Stimulated activated CD8-positive, alpha-beta memory T cell treated with anti-CD3 and anti-CD28 coated beads, Interleukin-7, amount 100 ng/mL, for 1 hour (primary cell): ENCODE data around the gene SNCG.

Experiments
- DNase-seq, 2 donors: peaks; one replicate each; pipeline ENCODE4 v3.0.0-alpha.2; 2020; ENCODE audit warnings: low read depth in 2 of 2

The SNCG gene

DNA sequence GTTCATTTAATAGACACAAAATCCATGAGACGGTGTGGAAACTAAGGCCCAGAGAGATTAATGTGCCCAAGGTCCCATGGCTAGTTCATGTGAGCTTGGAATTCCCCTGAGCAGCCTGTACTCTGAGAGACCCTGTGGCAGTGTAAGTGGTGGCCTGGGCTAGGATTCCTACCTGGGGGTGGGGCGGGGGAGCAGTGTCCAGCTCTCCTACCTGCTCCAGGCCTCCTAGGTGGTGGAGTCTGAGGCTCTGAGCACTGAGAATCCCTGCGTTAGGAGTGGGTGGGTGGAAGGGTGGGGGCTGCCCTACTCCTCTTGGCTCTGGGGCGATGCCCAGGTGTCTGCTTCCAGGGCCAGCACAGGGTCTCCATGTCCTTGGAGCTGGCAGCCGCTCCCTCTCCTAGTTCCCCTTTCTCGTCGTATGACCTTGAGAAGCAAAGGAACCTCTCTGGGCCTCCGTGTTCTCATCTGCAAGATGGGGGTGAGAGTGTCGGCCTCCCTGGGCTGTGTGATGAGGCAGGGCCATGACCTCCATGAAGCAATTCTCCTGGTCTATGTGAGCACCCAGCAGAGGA is 2.5 kb downstream of the SNCG start:
- DNase-seq: no peak

- no peak for DNase-seq
Observed at GRCh38 chr10:86961481-86962091, 3.2 kb downstream of the SNCG start.

DNA sequence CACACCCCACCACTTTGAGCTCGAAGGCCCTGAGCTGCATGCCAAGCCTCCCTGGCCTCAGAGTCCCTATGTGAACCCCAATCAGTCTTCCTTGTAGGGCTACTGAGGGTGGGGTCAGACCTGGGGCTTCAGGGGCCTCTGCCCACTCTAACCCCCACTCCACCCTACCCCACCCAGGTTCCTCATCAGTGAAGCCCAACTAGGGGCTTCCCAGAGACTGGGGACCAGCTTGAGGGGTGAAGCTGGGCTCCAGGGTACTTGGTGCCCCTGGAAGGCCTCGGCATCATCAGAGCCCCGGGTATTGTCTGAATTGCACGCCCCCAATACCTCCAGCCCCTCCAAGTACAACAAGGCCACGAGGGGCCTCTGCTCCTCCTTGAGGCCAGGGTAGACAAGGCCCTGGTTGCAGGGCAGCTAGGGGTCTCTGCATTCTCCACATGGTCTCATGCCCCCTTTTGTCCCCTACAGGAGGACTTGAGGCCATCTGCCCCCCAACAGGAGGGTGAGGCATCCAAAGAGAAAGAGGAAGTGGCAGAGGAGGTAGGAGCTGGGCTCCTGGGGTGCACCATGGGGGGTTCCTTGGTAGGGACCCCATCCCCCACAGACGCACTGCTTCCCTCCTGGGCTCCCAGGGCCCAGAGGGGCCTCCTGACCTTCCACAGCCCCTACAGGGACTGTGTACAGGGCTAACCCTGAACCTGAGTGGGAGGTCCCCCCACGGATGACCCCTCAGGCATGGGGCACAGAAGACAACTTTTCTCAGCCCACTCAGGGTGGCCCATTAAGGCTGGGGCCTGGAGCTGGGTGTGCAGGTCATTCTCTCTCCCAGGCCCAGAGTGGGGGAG is 4.0 kb downstream of the SNCG start:
- no peak for DNase-seq

DNA sequence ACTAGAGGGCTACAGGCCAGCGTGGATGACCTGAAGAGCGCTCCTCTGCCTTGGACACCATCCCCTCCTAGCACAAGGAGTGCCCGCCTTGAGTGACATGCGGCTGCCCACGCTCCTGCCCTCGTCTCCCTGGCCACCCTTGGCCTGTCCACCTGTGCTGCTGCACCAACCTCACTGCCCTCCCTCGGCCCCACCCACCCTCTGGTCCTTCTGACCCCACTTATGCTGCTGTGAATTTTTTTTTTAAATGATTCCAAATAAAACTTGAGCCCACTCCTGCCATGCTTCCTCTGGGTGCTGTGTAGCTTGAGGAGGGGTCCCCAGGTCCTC is 4.5 kb downstream of the SNCG start:
- no peak for DNase-seq

- no peak for DNase-seq
Observed at GRCh38 chr10:86963341-86963919, 5.0 kb downstream of the SNCG start.

- DNase-seq: no peak
Observed at GRCh38 chr10:86964061-86964846, 5.9 kb downstream of the SNCG start.

- DNase-seq: no peak
Observed at GRCh38 chr10:86964847-86965190, 6.4 kb downstream of the SNCG start.

GRCh38 chr10:86965986-86966654 is 7.7 kb downstream of the SNCG start:
- no peak for DNase-seq

GRCh38 chr10:86967481-86967941 is 9.1 kb downstream of the SNCG start:
- no peak for DNase-seq

DNA sequence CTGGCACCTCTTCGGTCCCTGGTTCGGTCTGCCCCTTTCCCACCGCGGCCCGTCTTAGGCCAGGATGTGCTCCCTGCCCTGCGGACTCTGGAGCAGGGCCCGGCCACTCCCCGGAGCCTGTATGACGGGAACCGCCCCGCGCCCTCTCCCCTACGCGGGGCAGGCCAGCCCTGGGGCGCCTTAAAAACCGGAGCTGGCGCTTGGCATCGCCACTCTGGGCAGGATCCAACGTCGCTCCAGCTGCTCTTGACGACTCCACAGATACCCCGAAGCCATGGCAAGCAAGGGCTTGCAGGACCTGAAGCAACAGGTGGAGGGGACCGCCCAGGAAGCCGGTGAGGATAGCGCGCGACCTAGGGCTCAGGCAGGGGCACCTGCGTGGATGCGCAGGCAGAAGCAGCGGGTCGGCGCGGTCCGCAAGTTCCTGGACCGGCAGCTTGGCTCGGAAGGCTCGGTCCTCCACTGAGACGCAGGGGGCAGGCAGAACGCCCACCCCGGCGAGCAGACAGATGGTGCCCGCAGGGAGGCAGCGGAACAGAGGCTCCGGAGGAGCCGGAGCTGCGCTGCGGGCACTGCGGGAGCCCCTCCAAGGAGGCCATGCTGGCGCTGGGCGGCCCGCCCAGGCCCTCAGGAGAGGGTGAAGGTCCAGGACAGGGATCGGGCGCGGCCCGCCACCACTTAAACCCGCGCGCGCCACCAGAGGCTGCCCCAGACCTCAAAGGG is 10.0 kb downstream of the SNCG start, which contains the start of gene ADIRF:
TSS of gene ADIRF (plus strand) at position 212 of the 723 bp plus-strand sequence. CDS start at position 275, 63 bp downstream.
- DNase-seq: no peak

- no peak for DNase-seq
Observed at GRCh38 chr10:86968994-86969355, 10.6 kb downstream of the SNCG start.

DNA sequence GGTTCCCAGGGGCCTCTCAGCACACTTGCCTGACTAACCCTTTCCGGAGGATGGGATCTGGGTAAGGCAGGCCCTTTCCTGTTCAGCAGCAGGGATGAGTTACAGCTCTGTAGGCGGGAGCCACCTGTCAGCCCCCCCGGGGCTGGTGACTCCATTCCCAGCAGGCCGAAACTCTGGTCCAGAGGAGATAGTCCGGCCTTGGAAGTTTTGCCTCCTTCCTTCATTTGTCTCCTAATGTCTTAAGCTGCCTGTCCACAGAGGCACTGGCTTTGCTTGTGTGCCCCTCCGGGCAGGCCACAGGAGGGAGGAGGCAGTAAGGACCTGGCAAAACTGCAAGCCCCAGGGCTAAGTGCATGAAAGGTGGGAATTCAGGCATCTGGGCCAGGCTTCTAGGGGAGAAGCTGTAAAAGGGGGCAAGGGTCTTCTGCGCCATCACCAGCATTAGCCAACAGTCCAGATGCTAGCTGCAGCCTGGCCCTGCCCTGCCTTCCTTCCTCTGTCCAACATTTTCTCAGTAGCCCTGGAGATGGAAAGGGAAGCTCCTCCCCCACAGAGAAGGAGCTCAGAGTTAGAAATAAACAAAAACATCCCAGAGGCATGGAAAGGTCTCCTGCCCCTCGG is 11.1 kb downstream of the SNCG start:
- no peak for DNase-seq

GRCh38 chr10:86970162-86970981 is 12.0 kb downstream of the SNCG start:
- no peak for DNase-seq

GRCh38 chr10:86970982-86971231 is 12.5 kb downstream of the SNCG start:
- no peak for DNase-seq

GRCh38 chr10:86971232-86971991 is 13.0 kb downstream of the SNCG start:
- peak; percentile 79 to 87 for DNase-seq

DNA sequence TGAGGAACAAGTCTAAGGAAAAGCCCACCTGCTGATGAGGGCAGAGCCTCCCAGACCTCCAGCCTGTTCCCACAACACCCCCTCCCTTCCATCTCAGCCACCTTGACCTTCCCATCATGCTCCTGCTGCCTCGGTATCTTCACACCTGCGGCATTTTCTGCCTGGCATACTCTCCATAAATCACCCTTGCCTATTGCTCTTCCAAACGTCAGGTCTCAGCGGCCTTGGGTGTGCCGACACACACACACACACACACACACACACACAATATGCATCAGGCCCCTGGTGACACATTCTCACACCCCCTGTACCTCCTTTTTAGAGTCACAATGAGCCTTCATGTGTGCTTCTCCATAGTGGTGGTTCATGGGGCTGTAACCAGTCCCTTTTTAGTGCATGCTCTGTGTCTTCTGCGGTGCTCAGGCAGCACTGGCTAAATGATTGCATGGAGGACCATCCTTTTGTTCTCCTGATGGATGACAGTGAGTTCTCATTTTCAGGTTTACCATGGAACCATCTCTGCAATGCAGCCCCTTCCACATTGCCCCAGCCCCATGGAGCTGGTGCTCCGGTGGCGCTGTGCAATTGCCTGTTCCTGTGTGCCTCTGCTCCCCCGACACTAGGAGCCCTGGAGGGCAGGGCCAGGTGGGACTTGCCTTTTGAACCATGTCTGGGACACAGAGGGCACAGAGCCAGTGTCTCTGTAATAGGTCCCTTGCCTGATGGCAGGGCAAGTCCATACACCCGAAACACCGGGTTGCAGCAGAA is 14.4 kb downstream of the SNCG start:
- no peak for DNase-seq

DNA sequence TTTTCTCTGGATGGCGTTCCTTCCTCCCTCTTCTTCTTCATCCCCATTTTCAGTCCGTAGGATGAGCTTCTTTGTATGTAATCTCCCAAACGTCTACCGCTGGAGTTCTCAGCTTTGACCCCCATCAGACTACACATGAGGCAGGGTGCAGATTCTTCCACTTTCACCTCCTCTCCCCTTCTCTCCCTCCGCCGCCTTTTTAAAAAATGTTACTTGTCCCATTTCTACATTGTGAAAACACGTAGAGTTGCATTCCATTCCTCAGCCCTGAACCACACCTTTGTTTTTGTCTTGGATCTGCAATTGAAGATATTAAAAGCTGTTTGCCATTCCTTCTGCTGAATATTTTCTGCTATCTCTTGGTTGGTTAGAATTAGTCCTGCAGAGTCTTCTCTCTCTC is 16.1 kb downstream of the SNCG start:
- DNase-seq: no peak

DNA sequence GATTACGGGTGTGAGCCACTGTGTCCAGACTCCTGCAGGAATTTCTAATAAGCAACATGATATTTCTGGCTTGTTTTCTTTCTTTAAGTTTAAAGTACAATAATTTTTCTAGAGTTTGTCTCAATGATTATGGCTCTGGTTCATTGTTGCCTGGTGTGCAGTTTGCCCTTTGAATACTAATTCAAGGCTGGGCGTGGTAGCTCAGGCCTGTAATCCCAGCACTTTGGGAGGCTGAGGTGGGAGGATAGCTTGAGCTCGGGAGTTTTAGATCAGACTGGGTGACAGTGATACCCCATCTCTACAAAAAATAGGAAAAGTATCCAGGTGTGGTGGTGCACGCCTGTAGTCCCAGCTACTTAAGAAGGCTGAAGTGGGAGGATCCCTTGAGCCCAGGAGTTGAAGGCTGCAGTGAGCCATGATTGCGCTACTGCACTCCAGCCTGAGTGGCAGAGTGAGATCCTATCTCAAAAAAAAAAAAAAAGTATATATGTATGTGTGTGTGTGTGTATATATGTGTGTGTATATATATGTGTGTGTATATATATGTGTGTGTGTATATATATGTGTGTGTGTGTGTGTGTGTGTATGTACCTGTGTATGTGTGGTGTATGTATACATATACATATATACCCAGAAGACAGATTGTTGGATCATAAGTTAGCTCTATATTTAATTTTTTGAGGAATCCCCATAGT is 18.1 kb downstream of the SNCG start:
- DNase-seq: no peak
